Activated CD4-positive, alpha-beta T cell treated with anti-CD3 and anti-CD28 coated beads for 36 hours (primary cell): ENCODE measurements around the gene COTL1. TPM values are rescaled to one million over a fixed set of nuclear protein-coding genes. Genes with fewer than 3 reads are reported as not detected.

Experiments used
- ATAC-seq: fragments of 200-7000 bp; cut with Tn5 transposase; one replicate; pipeline ENCODE4 v1.10.0; 2021; ENCODE audit warnings: mild to moderate bottlenecking, moderate library complexity
- CTCF ChIA-PET: fragments of 350-600 bp; sonication (Branson Sonifier 250); formaldehyde crosslinking; loops from one replicate; lab custom pipeline; 2021; ENCODE audit warnings: antibody characterized with exemption; lab: Charles Lee
- POLR2A ChIA-PET: fragments of 350-600 bp; sonication (Branson Sonifier 250); formaldehyde crosslinking; loops from one replicate; lab custom pipeline; 2021; ENCODE audit warnings: antibody characterized with exemption, inconsistent platforms; lab: Charles Lee
- DNase-seq: peaks from one replicate; pipeline ENCODE4 v3.0.0-alpha.2; 2020
- H3K27ac Mint-ChIP-seq: one replicate; pipeline ENCODE4 v1.8.0; 2021; ENCODE audit warnings: mixed read lengths
- H3K27me3 Mint-ChIP-seq: one replicate; pipeline ENCODE4 v1.8.0; 2021; ENCODE audit warnings: mixed read lengths
- H3K36me3 Mint-ChIP-seq: one replicate; pipeline ENCODE4 v1.8.0; 2021; ENCODE audit warnings: low read depth, mixed read lengths
- H3K4me1 Mint-ChIP-seq: one replicate; pipeline ENCODE4 v1.8.0; 2021; ENCODE audit warnings: mixed read lengths
- H3K4me3 Mint-ChIP-seq: one replicate; pipeline ENCODE4 v1.8.0; 2021; ENCODE audit warnings: mild to moderate bottlenecking, moderate library complexity, mixed read lengths
- H3K9me3 Mint-ChIP-seq: one replicate; pipeline ENCODE4 v1.8.0; 2021; ENCODE audit warnings: low read depth, mixed read lengths
- intact Hi-C, 2 experiments: fragments of 100-400 bp; cut with DNase I in 1 of 2; cut with micrococcal nuclease in 1 of 2; formaldehyde crosslinking; loops; one replicate each; pipeline versions ENCODE4 v1.14.2 to v1.15.1; 2022 to 2024; cut with DNase I, micrococcal nuclease
- total RNA-seq, 2 experiments: library from RNA; stranded (reverse); gene quantifications; one replicate each; pipeline ENCODE4 v1.2.3, GENCODE V29; 2021

The COTL1 gene
- total RNA-seq, 2 experiments from 2014 or later: 353 to 384 TPM

DNA sequence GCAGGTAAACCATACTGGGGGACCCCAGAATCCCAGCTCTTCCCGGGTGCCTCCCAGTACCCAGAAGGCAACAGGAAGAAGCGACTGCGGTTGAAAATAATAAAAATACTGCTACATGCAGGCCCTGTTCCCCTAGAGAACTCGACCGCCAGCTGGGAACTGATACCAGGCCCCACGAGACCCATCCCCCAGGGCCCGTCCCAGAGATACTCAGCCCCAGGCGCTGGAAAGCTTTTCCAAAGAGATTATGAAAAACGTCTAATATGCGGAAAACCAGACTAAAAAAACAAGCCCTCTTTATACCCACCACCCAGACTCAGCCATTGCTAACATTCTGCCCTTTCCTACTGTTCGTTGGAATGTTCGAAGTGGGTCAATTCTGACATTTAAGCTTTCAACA lies 100.5 kb downstream of the COTL1 start:
- ChIA-PET POLR2A (interaction anchor here (0.6 to 0.7 kb wide), 2 partner anchors 49 to 109 kb away, joined by 4 to 6 read pairs; no protein-coding TSS in a partner anchor), CTCF (interaction anchor here (0.6 to 2.4 kb wide), 3 partner anchors 11 to 244 kb away, joined by 3 to 12 read pairs (median 3); no protein-coding TSS in a partner anchor)
- no peak overlapping the region for H3K4me3 Mint-ChIP-seq
- no peaks in the 10 kb centered on the region for H3K36me3 Mint-ChIP-seq
- no peak overlapping the region for H3K27ac Mint-ChIP-seq
- peaks cover 73% of the 10 kb centered on the region for H3K4me1 Mint-ChIP-seq
- intact Hi-C loops: loop anchor here in 1 of 2 experiments (5.0 to 10.0 kb wide), 2 partner anchors 437 to 510 kb away; partner anchors contain the start of gene KIAA0513
- ATAC-seq (no peak), DNase-seq (no peak)
- H3K27me3 Mint-ChIP-seq: no peaks in the 10 kb centered on the region
- H3K9me3 Mint-ChIP-seq: no peaks in the 10 kb centered on the region

Other genes starting within 250 kb of the COTL1 start
- not detected for gene ATP2C2, start 249.5 kb downstream of the COTL1 start, total RNA-seq
- 10 to 100 TPM in 1 of 2 experiments, 1 to 10 TPM in 1; 8.9 to 10.6 TPM for gene MEAK7, start 113.4 kb downstream of the COTL1 start, total RNA-seq
- 10 to 100 TPM; 31.1 to 43.2 TPM for gene KLHL36, start 30.4 kb upstream of the COTL1 start, total RNA-seq
- 100 to 1,000 TPM; 117 to 133 TPM for gene USP10, start 81.9 kb upstream of the COTL1 start, total RNA-seq
- gene CRISPLD2, start 201.9 kb upstream of the COTL1 start, total RNA-seq: under 1 TPM; 0.05 to 0.11 TPM